Stimulated activated CD4-positive, alpha-beta T cell treated with anti-CD3 and anti-CD28 coated beads, Interleukin-4, amount 100 ng/mL, for 24 hours (primary cell): ENCODE results near the gene MAP4.
"Not testable (repeated sequence)": the region's sequence is repeated elsewhere in the genome, so short reads cannot be mapped to it uniquely, and the experiment has no call there.

Experiments used
- DNase-seq: peaks from one replicate; pipeline ENCODE4 v3.0.0-alpha.2; 2020

MAP4 gene

DNA sequence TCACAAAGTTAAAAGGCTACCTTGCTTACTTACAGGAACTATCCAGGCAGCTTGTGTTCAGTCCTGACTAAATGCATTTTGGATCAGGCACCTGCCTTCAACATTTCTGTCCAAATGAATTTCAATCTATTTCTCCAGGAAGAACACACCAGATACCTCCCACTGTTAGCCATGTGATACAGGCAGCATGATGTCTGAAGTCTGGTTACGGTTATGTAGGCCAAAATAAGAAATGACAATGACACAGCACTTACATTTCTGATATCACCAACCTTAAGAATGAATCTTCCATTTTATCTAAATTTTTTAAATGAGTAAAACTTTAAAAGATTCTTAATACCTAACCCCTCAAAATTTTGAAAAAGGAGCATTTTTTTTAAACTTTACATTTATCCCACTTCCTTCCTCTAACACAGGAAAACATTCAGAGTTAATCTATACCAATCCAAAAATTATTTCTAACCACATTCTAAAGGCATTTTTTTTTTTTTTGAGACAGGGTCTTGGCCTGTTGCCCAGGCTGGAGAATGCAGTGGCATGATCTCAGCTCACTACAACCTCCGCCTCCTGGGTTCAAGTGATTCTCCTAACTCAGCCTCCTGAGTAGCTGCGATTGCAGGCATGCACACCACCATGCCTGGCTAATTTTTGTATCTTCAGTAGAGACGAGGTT lies at the start of gene MAP4:
Gene MAP4, minus strand, starts transcription at position 116 of the 673 bp plus-strand sequence. CDS start 17,556 bp downstream, outside the sequence.
- no peak for DNase-seq

- DNase-seq: no peak
Observed at GRCh38 chr3:48065035-48065434, 48.8 kb upstream of the MAP4 start.

DNA sequence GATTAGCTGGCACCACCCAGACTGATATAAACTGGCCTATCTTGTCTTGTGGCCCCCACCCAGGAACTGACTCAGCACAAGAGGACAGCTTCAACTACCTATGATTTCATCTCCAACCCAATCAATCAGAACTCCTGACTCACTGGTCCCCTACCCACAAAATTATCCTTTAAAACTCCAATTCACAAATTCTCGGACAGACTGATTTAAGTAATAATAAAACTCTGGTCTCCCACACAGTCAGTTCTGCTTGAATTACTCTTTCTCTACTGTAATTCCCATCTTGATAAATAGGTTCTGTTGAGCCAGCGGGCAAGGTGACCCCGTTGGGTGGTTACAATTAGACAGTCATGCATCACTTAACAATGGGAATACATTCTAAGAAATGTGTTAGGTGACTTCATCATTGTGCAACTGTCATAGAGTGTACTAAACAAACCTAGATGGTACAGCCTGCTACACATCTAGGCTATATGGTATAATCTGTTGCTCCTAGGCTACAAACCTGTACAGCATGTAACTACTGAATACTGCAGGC lies 48.1 kb upstream of the MAP4 start:
- DNase-seq: no peak

DNA sequence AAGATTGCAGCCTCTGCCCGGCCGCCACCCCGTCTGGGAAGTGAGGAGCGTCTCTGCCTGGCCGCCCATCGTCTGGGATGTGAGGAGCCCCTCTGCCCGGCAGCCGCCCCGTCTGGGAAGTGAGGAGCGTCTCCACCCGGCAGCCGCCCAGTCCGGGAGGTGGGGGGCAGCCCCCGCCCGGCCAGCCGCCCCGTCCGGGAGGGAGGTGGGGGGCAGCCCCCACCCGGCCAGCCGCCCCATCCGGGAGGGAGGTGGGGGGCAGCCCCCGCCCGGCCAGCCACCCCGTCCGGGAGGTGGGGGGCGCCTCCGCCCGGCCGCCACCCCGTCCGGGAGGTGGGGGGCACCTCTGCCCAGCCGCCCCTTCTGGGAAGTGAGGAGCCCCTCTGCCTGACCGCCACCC lies 45.4 kb upstream of the MAP4 start:
- DNase-seq: not testable (repeated sequence)

GRCh38 chr3:48058091-48058490 lies 41.9 kb upstream of the MAP4 start:
- DNase-seq: no peak

GRCh38 chr3:48057521-48057920 lies 41.3 kb upstream of the MAP4 start:
- DNase-seq: no peak

- DNase-seq: no peak
Observed at GRCh38 chr3:48047841-48048464, 31.7 kb upstream of the MAP4 start.

GRCh38 chr3:48042071-48042760 lies 26.0 kb upstream of the MAP4 start:
- DNase-seq: no peak

- DNase-seq: no peak
Observed at GRCh38 chr3:48039487-48040190, 23.4 kb upstream of the MAP4 start.

GRCh38 chr3:48038971-48039481 lies 22.8 kb upstream of the MAP4 start:
- DNase-seq: no peak

DNA sequence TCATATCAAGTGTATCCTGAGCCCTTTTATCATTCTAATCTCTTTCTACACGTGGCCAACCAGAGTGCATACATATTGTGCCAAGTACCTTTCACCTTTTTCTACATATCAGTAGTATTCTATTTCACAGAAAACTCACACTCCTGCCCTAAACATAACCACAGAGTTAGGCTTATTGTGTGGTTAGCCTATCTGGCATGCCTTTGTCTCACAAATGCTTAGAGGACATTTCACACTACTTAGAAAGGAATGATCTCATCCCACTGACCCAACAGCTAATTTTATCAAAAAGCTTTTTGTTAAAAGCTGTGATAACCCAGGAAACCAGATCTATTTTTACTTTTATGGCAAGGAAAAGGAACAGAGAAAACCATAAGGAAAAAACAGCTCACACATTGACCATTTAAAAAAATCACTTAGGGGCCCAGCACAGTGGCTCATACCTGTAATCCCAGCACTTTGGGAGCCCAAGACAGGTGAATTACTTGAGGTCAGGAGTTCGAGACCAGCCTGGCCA lies 17.8 kb upstream of the MAP4 start:
- no peak for DNase-seq

DNA sequence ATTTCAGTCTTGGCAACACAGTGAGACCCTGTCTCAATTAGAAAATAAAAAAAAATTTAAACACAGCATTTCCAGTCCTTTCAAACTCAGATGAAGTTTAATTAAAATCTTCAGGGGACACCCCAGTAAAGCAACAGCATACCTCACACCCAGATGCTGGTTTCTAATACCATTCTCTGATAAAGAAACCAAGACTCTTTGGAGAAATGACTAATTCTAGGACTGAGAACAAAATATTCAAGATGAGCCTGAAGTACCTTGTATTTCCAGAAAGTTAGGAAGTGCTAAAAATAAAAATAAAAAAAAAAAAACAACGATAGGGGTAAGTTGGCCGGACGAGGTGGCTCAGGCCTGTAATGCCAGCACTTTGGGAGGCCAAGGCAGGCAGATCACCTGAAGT lies 14.0 kb upstream of the MAP4 start:
- DNase-seq: no peak

- DNase-seq: no peak
Observed at GRCh38 chr3:48026951-48027908, 11.0 kb upstream of the MAP4 start.

GRCh38 chr3:48026098-48026497 lies 9.9 kb upstream of the MAP4 start:
- DNase-seq: no peak

DNA sequence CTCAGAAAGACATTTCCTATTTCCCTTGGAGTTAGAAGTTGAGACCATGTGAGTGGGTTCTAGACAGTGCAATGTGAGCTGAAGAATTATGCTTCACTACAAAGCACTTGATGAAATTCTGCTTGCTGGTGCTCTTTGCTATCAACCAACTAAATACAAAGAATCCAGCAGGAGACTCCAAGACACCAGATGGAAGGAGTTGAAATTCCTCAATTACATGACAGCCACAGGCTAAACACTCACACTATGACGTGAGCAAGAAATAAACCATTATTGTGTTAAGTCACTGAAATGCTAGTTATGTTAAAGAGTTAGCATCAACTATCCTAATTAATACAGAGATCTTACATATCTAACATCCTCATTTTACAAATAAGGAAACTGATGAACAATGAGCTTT lies 8.2 kb upstream of the MAP4 start:
- DNase-seq: no peak

GRCh38 chr3:48023377-48023776 lies 7.2 kb upstream of the MAP4 start:
- no peak for DNase-seq

GRCh38 chr3:48022178-48022577 lies 6.0 kb upstream of the MAP4 start:
- no peak for DNase-seq

- no peak for DNase-seq
Observed at GRCh38 chr3:48018841-48019240, 2.6 kb upstream of the MAP4 start.

DNA sequence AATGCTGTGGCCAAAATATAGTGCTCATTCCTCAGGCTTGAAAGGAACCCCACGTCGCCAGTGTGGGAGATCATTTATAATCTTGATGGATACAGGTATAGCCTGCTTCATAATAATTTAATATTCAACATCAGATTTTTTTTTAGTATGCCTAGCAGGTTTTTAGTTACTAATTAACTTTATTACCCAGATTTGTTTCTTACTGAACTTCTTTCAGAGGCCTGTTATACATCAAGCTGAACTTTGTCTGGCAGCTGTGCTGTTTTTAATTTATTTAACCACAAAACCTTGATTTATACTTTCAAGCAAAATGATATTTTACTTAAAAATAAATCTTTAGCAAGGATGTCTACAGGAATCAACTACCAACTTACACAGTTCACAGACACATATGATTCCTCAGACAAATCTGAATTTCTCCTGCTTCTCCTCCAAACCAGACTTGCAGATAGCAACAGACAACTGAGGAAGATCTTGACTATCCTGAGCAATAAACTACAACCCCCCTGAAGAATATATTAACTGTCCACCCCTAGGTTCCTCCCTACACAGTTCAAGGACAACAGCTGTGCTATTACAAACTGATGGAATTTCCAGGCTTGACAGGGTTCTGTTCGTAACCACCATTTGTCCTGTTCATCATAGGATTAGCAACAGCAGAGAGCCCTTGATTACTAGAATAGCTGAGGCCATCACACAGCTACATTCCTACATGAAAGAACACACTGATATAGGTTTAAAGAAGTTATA lies 610 bp downstream of the MAP4 start:
- DNase-seq: no peak

- DNase-seq: no peak
Observed at GRCh38 chr3:48014358-48014757, 1.9 kb downstream of the MAP4 start.
